GM15510 (cell line): ENCODE measurements around the gene TNIP1.

Source experiments
- POLR2A ChIP-seq: IDR thresholded peaks from 3 replicates; pipeline ENCODE4 v1.6.1; 2011; ENCODE audit warnings: borderline replicate concordance; ENCODE audit not compliant: insufficient read length; ENCODE audit errors: extremely low read depth

The TNIP1 gene

GRCh38 chr5:151110122-151110681, 29.4 kb upstream of the TNIP1 start:
- TF ChIP-seq POLR2A: no peak

- TF ChIP-seq POLR2A: no peak
These were observed 27.7 kb upstream of the TNIP1 start for GRCh38 chr5:151108566-151108965.

DNA sequence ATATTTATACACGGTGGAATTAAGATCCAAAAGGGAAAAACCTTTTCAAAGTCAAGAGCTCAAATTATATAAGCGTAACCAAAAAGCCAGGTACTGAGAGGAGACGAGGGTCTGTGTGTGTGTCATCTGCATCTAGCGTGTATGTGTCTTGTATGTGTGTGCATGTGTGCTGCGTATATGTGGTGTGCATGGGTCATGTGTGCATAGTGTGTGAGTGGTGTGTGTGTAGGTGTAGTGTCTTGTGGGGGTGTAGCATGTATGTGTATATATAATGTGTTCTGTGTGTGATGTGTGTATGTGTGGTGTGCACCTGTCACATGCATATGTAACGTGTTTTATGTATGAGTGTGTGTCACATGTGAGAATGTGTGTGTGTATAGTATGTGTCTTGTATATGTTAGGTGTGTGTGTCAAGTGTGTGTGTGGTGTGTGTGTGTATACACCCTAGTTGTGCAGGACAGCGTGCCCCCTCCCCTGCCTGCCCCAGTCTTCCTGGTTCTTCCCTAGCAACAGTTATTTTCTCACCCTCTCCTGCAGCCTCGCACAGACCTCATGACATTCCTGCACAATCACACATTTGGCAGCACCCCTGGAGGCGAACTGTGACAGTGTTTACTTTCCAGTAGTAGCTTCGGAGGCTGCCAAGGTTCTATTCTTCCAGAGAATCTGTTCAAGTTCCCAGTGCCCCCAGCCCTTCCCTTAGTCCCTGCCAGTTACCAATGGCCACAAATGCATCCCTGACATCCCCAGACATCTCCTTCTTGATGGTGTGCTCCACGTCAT, 27.1 kb upstream of the TNIP1 start:
- TF ChIP-seq POLR2A: no peak

- TF ChIP-seq POLR2A: no peak
These were observed 26.2 kb upstream of the TNIP1 start for GRCh38 chr5:151107084-151107483.

DNA sequence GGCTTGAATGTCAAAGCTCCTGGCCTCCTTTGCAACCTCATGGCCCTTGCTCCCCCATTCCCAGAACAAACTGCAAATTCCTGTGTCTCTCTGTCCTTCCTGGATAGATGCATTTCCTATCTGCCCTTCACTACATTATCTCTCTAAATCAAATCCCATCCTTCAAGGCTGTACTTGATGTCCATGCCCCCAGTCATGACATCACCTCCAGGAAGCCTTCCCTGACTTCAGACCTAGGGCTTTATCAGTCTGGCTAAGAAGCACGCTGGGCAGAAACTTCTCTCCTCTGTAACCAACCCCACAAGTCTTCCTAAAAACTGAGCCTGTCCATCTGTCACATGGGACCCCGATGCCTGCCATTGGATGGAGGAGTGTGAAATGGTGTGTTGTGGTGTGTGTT, 25.7 kb upstream of the TNIP1 start:
- no peak for TF ChIP-seq POLR2A

- no peak for TF ChIP-seq POLR2A
These were observed 25.2 kb upstream of the TNIP1 start for GRCh38 chr5:151106043-151106442.

GRCh38 chr5:151105561-151105960, 24.7 kb upstream of the TNIP1 start:
- TF ChIP-seq POLR2A: no peak

GRCh38 chr5:151104795-151105194, 24.0 kb upstream of the TNIP1 start:
- no peak for TF ChIP-seq POLR2A

DNA sequence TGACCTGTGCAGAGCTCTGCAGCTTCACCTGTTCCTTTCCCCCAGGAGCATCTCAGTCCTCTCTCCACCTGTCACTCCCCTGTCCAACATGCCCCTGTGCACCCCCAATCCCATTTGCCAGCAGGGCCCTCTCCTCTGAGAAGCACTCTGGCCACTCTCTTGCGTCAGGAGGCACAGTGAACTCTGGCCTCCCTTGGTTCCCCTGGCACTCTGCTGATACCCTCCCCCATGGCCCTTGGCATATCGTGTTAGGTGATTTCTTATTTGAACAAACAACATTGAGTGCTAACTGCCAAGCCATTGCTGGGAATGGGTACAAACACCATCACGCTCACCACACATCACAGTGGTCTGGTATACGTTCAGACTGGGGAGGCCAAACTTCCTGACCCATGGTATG, 20.9 kb upstream of the TNIP1 start:
- no peak for TF ChIP-seq POLR2A

DNA sequence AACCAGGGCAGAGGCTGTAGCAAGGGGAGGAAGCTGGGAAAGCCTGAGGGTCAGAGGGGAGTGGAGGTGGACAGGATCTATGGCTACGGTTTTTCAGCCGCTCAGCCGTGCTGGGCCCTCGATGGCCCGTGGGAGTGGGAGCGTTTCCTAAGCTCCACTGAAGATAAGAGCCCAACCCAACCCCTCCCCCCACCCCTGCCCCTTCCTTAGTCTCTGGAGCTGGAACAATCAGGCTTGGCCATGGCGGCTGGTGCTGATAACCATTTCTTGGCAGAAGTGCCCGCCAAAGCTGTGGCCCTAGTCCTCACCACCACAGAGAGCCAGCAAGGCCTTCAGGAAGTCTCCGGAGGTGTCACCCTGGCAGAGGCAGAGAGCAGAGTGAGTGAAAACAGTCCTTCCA, 20.3 kb upstream of the TNIP1 start:
- no peak for TF ChIP-seq POLR2A

DNA sequence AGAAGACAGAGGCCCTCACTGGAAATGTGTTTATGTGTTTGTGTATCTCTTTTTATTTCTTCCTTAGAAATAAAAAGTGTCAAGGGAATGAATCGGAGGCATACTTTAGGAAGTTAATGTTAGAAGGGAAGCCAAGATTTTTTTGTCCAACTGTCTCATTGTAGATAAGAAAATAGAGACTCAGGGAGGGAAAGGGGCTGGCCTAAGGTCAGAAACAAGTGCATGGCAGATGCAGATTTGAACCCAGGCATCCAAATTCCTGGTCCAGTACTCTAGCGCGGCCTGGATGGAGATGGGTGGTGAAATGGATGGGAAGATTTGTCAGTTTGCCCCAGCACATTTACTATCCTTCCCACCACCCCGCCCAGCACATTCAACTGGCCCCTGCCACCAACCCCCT, 19.8 kb upstream of the TNIP1 start:
- TF ChIP-seq POLR2A: no peak

GRCh38 chr5:151098768-151099121, 17.9 kb upstream of the TNIP1 start:
- no peak for TF ChIP-seq POLR2A

- TF ChIP-seq POLR2A: peak; percentile 7
These were observed 17.3 kb upstream of the TNIP1 start for GRCh38 chr5:151097820-151098767.

GRCh38 chr5:151097061-151097460, 16.2 kb upstream of the TNIP1 start:
- no peak for TF ChIP-seq POLR2A

- TF ChIP-seq POLR2A: peak; percentile 26
These were observed 15.2 kb upstream of the TNIP1 start for GRCh38 chr5:151096001-151096373.
